CD14-positive monocyte (primary cell): ENCODE data around the gene POLE. TPM values are rescaled to one million over a fixed set of nuclear protein-coding genes. Genes with fewer than 3 reads are reported as not detected.
A peak's percentile ranks its signal among the peaks of the same experiment; 100 is the strongest.

Source experiments
- DNase-seq, 3 donors: peaks; one replicate each; pipeline ENCODE4 v3.0.0-alpha.2; 2011 to 2022
- H2AFZ ChIP-seq: 2 replicates; pipeline ENCODE4 v1.6.0; 2012; ENCODE audit warnings: mild to moderate bottlenecking, low read depth, low read length, inconsistent platforms; ENCODE audit not compliant: insufficient read depth, poor library complexity, severe bottlenecking
- H3K27ac ChIP-seq, 2 donors: 1 replicate in 1 of 2; 2 replicates in 1 of 2; pipeline ENCODE4 v1.5.1; 2012 to 2013; ENCODE audit warnings: low read length in 2 of 2, control low read depth in 1 of 2, inconsistent platforms in 1 of 2, low read depth in 1 of 2, mild to moderate bottlenecking in 1 of 2
- H3K27me3 ChIP-seq, 2 donors: one replicate each; pipeline versions ENCODE4 v1.6.0 to v1.6.1; 2011 to 2013; ENCODE audit warnings: low read length in 2 of 2; ENCODE audit not compliant: control insufficient read depth in 2 of 2, insufficient read depth in 2 of 2
- H3K36me3 ChIP-seq, 2 donors: replicated peaks in 1 of 2; 1 replicate in 1 of 2; 2 replicates in 1 of 2; pipeline versions ENCODE4 v1.5.1 to v1.6.1; 2012 to 2013; ENCODE audit warnings: low read length in 2 of 2, control low read depth in 1 of 2, inconsistent platforms in 1 of 2, mild to moderate bottlenecking in 1 of 2; ENCODE audit not compliant: insufficient read depth in 2 of 2, control insufficient read depth in 1 of 2
- H3K4me1 ChIP-seq, 2 donors: 1 replicate in 1 of 2; 2 replicates in 1 of 2; pipeline versions ENCODE4 v1.5.1 to v1.6.1; 2012 to 2013; ENCODE audit warnings: low read length in 2 of 2, control low read depth in 1 of 2, inconsistent platforms in 1 of 2, mild to moderate bottlenecking in 1 of 2, moderate library complexity in 1 of 2; ENCODE audit not compliant: insufficient read depth in 2 of 2, control insufficient read depth in 1 of 2
- H3K4me2 ChIP-seq: replicated peaks from 2 replicates; pipeline ENCODE3; 2012; ENCODE audit warnings: low read length, moderate library complexity, mild to moderate bottlenecking; ENCODE audit not compliant: poor library complexity, severe bottlenecking; ENCODE audit errors: extremely low read depth
- H3K4me3 ChIP-seq, 3 experiments: fragments of 200-600 bp in 1 of 3; sonication (generic) in 1 of 3; replicated peaks in 1 of 3; 1 replicate in 2 of 3; 2 replicates in 1 of 3; pipeline ENCODE4 v1.5.1; 2011 to 2013; ENCODE audit warnings: low read length in 3 of 3, mild to moderate bottlenecking in 3 of 3, control low read depth in 2 of 3, low read depth in 2 of 3, inconsistent platforms in 1 of 3, moderate library complexity in 1 of 3
- H3K79me2 ChIP-seq: 2 replicates; pipeline ENCODE4 v1.6.0; 2012; ENCODE audit warnings: mild to moderate bottlenecking, control low read depth, inconsistent platforms, low read length, moderate library complexity; ENCODE audit not compliant: insufficient read depth
- H3K9ac ChIP-seq: 2 replicates; pipeline ENCODE4 v1.6.0; 2017; ENCODE audit warnings: low read length, mild to moderate bottlenecking; ENCODE audit not compliant: insufficient read depth, poor library complexity, severe bottlenecking
- H3K9me3 ChIP-seq, 2 donors: replicated peaks in 1 of 2; 1 replicate in 1 of 2; 2 replicates in 1 of 2; pipeline versions ENCODE4 v1.5.1 to v1.6.1; 2012 to 2013; ENCODE audit warnings: low read length in 2 of 2, control low read depth in 1 of 2; ENCODE audit not compliant: control insufficient read depth in 1 of 2, insufficient read depth in 1 of 2
- H4K20me1 ChIP-seq: 2 replicates; pipeline ENCODE4 v1.6.0; 2012; ENCODE audit warnings: mild to moderate bottlenecking, low read length, control low read depth, moderate library complexity; ENCODE audit not compliant: insufficient read depth
- H3K27ac Mint-ChIP-seq, 7 donors: one replicate each; pipeline ENCODE4 v1.8.0; 2020; ENCODE audit warnings: mild to moderate bottlenecking in 7 of 7, mixed read lengths in 7 of 7, moderate library complexity in 6 of 7, inconsistent platforms in 2 of 7
- H3K27me3 Mint-ChIP-seq, 3 donors: one replicate each; pipeline ENCODE4 v1.8.0; 2021 to 2022; ENCODE audit warnings: low read depth in 3 of 3, mild to moderate bottlenecking in 3 of 3, mixed read lengths in 3 of 3, moderate library complexity in 3 of 3, inconsistent platforms in 1 of 3
- H3K36me3 Mint-ChIP-seq, 2 donors: one replicate each; pipeline ENCODE4 v1.8.0; 2020; ENCODE audit warnings: mixed read lengths in 2 of 2, inconsistent platforms in 1 of 2, mild to moderate bottlenecking in 1 of 2
- H3K4me1 Mint-ChIP-seq: one replicate; pipeline ENCODE4 v1.8.0; 2020; ENCODE audit warnings: mild to moderate bottlenecking, mixed read lengths
- H3K4me3 Mint-ChIP-seq, 2 donors: one replicate each; pipeline ENCODE4 v1.8.0; 2020; ENCODE audit warnings: mild to moderate bottlenecking in 2 of 2, mixed read lengths in 2 of 2, moderate library complexity in 1 of 2
- H3K9me3 Mint-ChIP-seq, 7 donors: one replicate each; pipeline ENCODE4 v1.8.0; 2020 to 2022; ENCODE audit warnings: mixed read lengths in 7 of 7, mild to moderate bottlenecking in 6 of 7, moderate library complexity in 6 of 7, inconsistent platforms in 2 of 7
- WGBS: methylation state at CpG from one replicate; pipeline ENCODE4 v1.1.5; 2013; ENCODE audit warnings: missing lambda C conversion rate; ENCODE audit not compliant: insufficient coverage; 5-methylcytosine and 5-hydroxymethylcytosine counted together
- intact Hi-C, 2 donors: fragments of 100-400 bp; cut with micrococcal nuclease; formaldehyde crosslinking; loops; one replicate each; pipeline versions ENCODE4 v1.15.0 to v1.15.1; 2023
- polyA plus RNA-seq, 3 donors: library from polyadenylated mRNA; depleted of rRNA in 1 of 3; unstranded in 2 of 3; stranded (reverse) in 1 of 3; fragments of 300-500 nt in 2 of 3; fragments of >200 nt in 1 of 3; fragmentation: Illumina TruSeq in 2 of 3; gene quantifications; 1 replicate in 2 of 3; 2 replicates in 1 of 3; pipeline ENCODE4 v1.2.3, GENCODE V29; 2012 to 2021
- TF ChIP-seq, protein P1 (sequence below): fragments of 200-600 bp; IDR thresholded peaks from one replicate; pipeline ENCODE4 v1.8.0; 2022; ENCODE audit warnings: antibody characterized with exemption, mild to moderate bottlenecking

The POLE gene
- polyA plus RNA-seq, 3 donors: 1.00 to 24.2 (median 2.2) TPM

DNA sequence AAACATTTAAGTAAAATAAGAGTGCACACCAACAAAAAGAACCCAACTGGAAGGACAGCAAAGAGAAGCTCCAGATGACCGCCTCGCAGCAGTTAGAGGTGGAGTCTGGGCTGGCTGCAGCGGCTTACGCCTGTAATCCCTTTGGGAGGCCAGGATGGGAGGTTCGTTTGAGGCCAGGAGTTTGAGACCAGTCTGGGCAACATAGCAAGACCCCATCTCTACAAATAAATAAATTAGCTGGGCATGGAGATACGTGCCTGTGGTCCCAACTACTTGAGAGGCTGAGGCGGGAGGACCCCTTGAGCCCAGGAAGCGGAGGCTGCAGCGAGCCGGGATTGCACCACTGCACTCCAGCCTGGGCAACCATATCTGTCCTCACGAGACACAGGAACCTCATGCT is 92.0 kb downstream of the POLE start:
- TF ChIP-seq, protein P1, sequence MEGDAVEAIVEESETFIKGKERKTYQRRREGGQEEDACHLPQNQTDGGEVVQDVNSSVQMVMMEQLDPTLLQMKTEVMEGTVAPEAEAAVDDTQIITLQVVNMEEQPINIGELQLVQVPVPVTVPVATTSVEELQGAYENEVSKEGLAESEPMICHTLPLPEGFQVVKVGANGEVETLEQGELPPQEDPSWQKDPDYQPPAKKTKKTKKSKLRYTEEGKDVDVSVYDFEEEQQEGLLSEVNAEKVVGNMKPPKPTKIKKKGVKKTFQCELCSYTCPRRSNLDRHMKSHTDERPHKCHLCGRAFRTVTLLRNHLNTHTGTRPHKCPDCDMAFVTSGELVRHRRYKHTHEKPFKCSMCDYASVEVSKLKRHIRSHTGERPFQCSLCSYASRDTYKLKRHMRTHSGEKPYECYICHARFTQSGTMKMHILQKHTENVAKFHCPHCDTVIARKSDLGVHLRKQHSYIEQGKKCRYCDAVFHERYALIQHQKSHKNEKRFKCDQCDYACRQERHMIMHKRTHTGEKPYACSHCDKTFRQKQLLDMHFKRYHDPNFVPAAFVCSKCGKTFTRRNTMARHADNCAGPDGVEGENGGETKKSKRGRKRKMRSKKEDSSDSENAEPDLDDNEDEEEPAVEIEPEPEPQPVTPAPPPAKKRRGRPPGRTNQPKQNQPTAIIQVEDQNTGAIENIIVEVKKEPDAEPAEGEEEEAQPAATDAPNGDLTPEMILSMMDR: no peak
- Mint-ChIP-seq H3K4me1 (peaks cover 18% of the 10 kb centered on the region), H3K9me3 (peaks cover 2 to 15% (median 5%) of the 10 kb centered on the region in 7 donors), H3K36me3 (no peaks in the 10 kb centered on the region), H3K27ac (no peak overlapping the region), H3K27me3 (peaks cover 31 to 45% (median 35%) of the 10 kb centered on the region in 3 donors), H3K4me3 (no peak overlapping the region)
- no peak overlapping the region for H3K9ac ChIP-seq
- no peaks in the 10 kb centered on the region for H3K9me3 ChIP-seq
- H3K4me2 ChIP-seq: no peak overlapping the region
- H4K20me1 ChIP-seq: no peaks in the 10 kb centered on the region
- no peak overlapping the region for H3K27ac ChIP-seq
- no peak for DNase-seq
- H3K79me2 ChIP-seq: no peaks in the 10 kb centered on the region
- peaks cover 0 to 23% of the 10 kb centered on the region in 2 donors for H3K27me3 ChIP-seq
- H2AFZ ChIP-seq: no peak overlapping the region
- 79% methylated on average over 7 of the region's 11 CpGs for WGBS
- peaks cover 10% of the 10 kb centered on the region in 2 donors for H3K4me1 ChIP-seq
- intact Hi-C loops: no loop called here
- no peaks in the 10 kb centered on the region for H3K36me3 ChIP-seq
- no peak overlapping the region for H3K4me3 ChIP-seq

DNA sequence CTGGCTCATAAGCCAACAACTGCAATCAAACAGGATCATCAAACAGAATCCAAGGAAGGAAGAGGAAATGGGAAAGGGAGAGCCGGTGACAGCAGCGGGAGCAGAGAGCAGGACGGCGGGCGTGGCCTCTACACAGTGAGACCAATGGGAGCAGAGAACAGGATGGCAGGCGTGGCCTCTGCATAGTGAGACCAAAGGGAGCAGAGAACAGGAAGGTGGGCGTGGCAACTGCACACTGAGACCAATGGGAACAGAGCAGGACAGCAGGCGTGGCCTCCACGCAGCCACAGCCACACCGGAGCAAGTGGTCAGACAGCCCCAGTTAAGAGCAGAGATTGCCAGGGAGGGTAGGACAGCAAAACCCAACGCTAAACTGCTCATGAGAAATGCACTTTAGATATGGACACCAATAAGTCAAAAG is 93.2 kb downstream of the POLE start:
- DNase-seq: peak; percentile 27 to 56 (median 31)
- Mint-ChIP-seq H3K27ac (no peak overlapping the region), H3K36me3 (no peaks in the 10 kb centered on the region)

More for the DNA sequence above, 93.2 kb downstream of the POLE start:
- Histone ChIP-seq H3K27ac (no peak overlapping the region), H3K27me3 (peaks cover 0 to 15% of the 10 kb centered on the region in 2 donors), H3K4me2 (peak overlapping the region; percentile 14), H3K36me3 (no peaks in the 10 kb centered on the region), H3K79me2 (no peaks in the 10 kb centered on the region), H3K4me1 (peaks cover 7 to 10% of the 10 kb centered on the region in 2 donors), H2AFZ (no peak overlapping the region), H4K20me1 (no peaks in the 10 kb centered on the region), H3K4me3 (peak overlapping the region in 1 of 3 experiments; percentile 14), H3K9me3 (no peaks in the 10 kb centered on the region), H3K9ac (no peak overlapping the region)
- peaks cover 15% of the 10 kb centered on the region for H3K4me1 Mint-ChIP-seq
- peaks cover 1 to 11% (median 4%) of the 10 kb centered on the region in 7 donors for H3K9me3 Mint-ChIP-seq
- WGBS: 29% methylated on average over 9 of the region's 11 CpGs
- intact Hi-C loops: no loop called here
- peak overlapping the region in 1 of 2 donors; percentile 0 for H3K4me3 Mint-ChIP-seq
- peaks cover 24 to 37% (median 24%) of the 10 kb centered on the region in 3 donors for H3K27me3 Mint-ChIP-seq
- TF ChIP-seq, protein P1: no peak
